PFSK-1 (cell line): ENCODE measurements around the gene IGSF21.

Experiments
- FOXP2 ChIP-seq: optimal IDR thresholded peaks from 2 replicates; pipeline ENCODE3; 2011; ENCODE audit warnings: borderline replicate concordance, control low read depth, inconsistent platforms; ENCODE audit not compliant: insufficient read depth; ENCODE audit errors: extremely low read length, extremely low read depth
- POLR2AphosphoS5 ChIP-seq: IDR thresholded peaks from 2 replicates; pipeline ENCODE4 v1.6.1; 2012; ENCODE audit warnings: low read depth, mild to moderate bottlenecking, control low read depth, low read length, moderate library complexity
- SIN3A ChIP-seq: IDR thresholded peaks from 2 replicates; pipeline ENCODE4 v1.6.1; 2012; ENCODE audit warnings: mild to moderate bottlenecking, low read length, moderate library complexity, borderline replicate concordance; ENCODE audit not compliant: insufficient read depth
- TAF1 ChIP-seq: IDR thresholded peaks from 2 replicates; pipeline ENCODE4 v1.6.1; 2012; ENCODE audit warnings: low read length, control low read depth, borderline replicate concordance; ENCODE audit not compliant: insufficient read depth
- TF ChIP-seq, protein P1 (sequence below), 2 experiments: IDR thresholded peaks; 2 replicates each; pipeline versions ENCODE4 v1.6.1 to v1.8.0; 2011 to 2012; ENCODE audit warnings: low read depth in 2 of 2, low read length in 2 of 2, control low read depth in 1 of 2, inconsistent platforms in 1 of 2, mild to moderate bottlenecking in 1 of 2, moderate library complexity in 1 of 2; ENCODE audit not compliant: insufficient read depth in 1 of 2

DNA sequence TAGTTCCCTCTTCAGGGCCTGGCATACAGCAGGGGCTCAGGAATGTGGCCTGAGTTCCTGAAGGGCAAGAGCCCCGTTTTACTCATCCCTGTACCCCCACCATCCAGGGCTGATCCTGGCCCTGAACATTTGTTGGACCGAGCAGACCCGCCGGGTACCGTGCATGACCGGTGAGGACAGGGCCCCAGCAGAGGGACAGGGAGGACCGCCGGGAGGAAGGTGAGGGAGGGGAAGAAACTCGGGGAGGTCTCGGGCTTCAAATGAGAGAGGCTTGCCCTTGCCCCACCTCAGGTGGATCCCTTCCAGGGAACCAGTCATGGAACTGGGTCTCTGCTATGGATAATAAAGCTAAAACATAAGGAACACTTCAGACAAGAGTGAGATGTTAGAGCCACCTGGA is 205.4 kb downstream of the IGSF21 start:
- TF ChIP-seq FOXP2 (no peak), POLR2AphosphoS5 (no peak), TAF1 (no peak), SIN3A (no peak)
- TF ChIP-seq, protein P1, sequence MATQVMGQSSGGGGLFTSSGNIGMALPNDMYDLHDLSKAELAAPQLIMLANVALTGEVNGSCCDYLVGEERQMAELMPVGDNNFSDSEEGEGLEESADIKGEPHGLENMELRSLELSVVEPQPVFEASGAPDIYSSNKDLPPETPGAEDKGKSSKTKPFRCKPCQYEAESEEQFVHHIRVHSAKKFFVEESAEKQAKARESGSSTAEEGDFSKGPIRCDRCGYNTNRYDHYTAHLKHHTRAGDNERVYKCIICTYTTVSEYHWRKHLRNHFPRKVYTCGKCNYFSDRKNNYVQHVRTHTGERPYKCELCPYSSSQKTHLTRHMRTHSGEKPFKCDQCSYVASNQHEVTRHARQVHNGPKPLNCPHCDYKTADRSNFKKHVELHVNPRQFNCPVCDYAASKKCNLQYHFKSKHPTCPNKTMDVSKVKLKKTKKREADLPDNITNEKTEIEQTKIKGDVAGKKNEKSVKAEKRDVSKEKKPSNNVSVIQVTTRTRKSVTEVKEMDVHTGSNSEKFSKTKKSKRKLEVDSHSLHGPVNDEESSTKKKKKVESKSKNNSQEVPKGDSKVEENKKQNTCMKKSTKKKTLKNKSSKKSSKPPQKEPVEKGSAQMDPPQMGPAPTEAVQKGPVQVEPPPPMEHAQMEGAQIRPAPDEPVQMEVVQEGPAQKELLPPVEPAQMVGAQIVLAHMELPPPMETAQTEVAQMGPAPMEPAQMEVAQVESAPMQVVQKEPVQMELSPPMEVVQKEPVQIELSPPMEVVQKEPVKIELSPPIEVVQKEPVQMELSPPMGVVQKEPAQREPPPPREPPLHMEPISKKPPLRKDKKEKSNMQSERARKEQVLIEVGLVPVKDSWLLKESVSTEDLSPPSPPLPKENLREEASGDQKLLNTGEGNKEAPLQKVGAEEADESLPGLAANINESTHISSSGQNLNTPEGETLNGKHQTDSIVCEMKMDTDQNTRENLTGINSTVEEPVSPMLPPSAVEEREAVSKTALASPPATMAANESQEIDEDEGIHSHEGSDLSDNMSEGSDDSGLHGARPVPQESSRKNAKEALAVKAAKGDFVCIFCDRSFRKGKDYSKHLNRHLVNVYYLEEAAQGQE (IDR thresholded peaks at IDR 0.05; ENCODE audit: insufficient read depth in 1 of 2, low read depth in 2 of 2, low read length in 2 of 2): no peak
